Measurements from ENCODE around the gene PPA1.

DNA sequence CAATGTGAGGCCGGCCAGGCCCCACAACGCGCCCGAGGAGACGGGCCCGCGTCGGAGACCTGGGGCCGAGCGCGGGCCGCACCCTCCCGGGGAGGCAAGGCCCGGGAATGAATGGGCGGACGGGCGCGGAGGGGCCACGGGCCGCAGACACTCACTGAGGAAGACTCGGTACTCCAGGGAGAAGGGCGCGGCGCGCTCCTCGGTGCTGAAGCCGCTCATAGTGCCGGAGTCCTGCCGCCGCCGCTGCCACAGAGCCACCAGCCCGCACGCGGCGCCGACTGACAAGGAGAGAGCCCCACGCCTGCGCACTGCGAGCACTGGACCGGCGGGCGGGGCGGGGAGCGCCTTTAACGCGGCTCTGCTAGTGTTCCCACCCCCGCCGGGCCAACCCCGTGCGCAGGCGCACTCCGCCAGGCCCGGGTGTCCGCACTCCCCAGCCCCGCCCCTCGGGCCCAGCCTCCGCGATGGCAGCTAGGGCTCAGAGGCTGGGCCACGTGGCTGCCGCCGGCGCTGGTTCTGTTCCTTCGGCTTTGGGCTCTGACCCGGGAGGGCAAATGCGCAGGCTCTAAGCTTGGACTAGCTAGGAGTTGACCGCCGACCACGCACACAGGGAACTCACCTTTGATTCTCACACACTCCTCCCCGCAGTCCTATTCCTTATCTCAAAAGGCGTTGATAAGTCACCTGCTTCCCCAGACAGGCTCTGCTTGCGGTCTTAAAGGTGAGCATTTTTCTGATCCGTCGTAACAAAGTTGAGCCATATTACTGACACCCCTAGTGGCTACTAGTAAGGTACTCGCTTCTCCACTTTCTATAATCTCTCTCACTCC, at the start of gene PPA1:
- TF ChIP-seq, protein P1, sequence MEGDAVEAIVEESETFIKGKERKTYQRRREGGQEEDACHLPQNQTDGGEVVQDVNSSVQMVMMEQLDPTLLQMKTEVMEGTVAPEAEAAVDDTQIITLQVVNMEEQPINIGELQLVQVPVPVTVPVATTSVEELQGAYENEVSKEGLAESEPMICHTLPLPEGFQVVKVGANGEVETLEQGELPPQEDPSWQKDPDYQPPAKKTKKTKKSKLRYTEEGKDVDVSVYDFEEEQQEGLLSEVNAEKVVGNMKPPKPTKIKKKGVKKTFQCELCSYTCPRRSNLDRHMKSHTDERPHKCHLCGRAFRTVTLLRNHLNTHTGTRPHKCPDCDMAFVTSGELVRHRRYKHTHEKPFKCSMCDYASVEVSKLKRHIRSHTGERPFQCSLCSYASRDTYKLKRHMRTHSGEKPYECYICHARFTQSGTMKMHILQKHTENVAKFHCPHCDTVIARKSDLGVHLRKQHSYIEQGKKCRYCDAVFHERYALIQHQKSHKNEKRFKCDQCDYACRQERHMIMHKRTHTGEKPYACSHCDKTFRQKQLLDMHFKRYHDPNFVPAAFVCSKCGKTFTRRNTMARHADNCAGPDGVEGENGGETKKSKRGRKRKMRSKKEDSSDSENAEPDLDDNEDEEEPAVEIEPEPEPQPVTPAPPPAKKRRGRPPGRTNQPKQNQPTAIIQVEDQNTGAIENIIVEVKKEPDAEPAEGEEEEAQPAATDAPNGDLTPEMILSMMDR (IDR thresholded peaks at IDR 0.05), result peak; percentile 49
- TF ChIP-seq EZH2 (IDR thresholded peaks at IDR 0.05; ENCODE audit: borderline replicate concordance, insufficient read depth, low read depth, low read length, poor library complexity, severe bottlenecking), result no peak

Measured in B cell (primary cell).